Cerebellar cortex (tissue), 1 donor: ENCODE results near the gene CCNE1.
"Not testable (repeated sequence)": the region's sequence is repeated elsewhere in the genome, so short reads cannot be mapped to it uniquely, and the experiment has no call there.

Experiments
- DNase-seq: peaks from one replicate; pipeline ENCODE4 v3.0.0-alpha.2; 2015; ENCODE audit warnings: low spot score

The CCNE1 gene

DNA sequence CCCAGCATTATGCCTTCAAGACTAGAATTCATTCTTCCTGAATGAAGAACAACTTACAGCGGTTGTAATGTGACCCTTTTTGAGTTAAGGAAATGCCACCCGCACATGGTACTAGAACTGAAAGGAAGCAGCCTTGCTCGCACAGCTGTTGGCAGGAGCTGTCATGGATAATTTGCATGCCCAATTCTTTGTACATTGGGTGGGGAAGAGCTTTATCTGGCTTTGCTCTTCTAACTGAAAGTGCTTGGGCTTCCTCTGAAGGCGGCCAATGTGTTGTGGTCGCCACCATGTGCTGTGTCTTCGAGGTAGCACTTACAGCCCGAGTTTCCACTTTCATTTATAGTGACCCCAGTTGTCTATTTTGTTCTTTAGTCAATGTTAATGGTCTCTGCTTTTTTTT is 3.4 kb downstream of the CCNE1 start:
- no peak for DNase-seq

DNA sequence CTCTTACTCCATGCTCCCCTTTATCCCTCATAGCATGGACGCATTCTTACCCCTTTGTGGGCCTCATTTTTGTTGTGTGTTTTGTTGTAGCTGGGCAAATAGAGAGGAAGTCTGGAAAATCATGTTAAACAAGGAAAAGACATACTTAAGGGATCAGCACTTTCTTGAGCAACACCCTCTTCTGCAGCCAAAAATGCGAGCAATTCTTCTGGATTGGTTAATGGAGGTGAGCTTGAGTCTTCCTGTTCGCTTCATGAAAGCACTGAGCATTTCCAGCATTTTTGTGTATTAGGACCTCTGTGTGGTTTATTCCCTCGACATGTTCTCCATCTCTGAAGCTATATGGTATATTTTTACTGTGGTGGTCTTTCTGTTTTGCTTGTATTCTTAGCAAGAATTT is 5.5 kb downstream of the CCNE1 start:
- no peak for DNase-seq

DNA sequence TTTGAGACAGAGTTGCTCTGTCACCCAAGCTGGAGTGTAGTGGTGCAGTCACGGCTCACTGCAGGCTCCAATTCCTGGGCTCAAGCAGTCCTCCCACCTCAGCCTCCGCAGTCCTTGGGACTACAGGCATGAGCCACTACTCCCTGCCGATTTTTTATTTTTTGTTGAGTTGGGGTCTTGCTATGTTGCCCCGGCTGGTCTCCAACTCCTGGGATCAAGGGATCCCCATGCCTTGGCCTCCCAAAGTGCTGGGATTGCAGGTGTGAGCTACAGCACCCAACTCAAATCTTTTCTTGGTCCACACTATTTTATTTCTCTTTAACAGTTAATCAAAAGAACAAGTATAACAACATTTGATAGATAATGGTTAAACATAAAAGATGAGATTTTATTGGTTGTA is 7.5 kb downstream of the CCNE1 start:
- DNase-seq = no peak

DNA sequence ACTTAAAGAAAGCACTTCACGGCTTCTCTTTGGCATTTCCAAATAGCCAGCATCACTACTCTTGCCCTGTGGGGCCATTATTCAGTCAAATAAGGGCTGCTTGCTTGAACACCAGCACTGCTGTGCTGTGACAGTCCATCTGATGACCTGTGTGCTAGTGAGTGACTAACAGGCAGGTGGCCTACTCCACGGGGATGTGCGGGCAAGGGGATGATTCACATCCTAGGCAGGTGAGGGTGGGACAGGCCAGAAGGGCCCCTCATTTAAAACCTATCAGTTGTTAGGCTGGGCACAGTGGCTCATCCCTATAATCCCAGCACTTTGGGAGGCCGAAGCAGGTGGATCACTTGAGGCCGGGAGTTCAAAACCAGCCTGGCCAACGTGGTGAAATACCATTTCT is 8.2 kb downstream of the CCNE1 start:
- DNase-seq = no peak

DNA sequence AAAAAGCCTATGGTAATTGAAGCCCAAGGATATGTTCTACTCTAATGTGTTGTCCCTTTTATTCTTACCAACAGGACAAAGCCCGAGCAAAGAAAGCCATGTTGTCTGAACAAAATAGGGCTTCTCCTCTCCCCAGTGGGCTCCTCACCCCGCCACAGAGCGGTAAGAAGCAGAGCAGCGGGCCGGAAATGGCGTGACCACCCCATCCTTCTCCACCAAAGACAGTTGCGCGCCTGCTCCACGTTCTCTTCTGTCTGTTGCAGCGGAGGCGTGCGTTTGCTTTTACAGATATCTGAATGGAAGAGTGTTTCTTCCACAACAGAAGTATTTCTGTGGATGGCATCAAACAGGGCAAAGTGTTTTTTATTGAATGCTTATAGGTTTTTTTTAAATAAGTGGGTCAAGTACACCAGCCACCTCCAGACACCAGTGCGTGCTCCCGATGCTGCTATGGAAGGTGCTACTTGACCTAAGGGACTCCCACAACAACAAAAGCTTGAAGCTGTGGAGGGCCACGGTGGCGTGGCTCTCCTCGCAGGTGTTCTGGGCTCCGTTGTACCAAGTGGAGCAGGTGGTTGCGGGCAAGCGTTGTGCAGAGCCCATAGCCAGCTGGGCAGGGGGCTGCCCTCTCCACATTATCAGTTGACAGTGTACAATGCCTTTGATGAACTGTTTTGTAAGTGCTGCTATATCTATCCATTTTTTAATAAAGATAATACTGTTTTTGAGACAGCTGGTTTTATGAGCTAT is 12.0 kb downstream of the CCNE1 start:
- DNase-seq = no peak

DNA sequence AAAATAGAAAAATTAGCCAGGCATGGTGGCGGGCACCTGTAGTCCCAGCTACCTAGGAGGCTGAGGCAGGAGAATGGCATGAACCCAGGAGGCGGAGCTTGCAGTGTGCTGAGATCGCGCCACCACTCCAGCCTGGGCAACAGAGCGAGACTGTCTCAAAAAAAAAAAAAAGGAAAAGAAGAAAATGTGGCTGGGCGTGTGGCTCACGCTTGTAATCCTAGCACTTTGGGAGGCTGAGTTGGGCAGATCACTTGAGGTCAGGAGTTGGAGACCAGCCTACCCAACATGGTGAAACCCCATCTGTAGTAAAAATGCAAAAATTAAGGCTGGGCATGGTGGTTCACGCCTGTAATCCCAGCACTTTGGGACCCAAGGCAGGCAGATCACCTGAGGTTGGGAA is 13.5 kb downstream of the CCNE1 start:
- DNase-seq = not testable (repeated sequence)

DNA sequence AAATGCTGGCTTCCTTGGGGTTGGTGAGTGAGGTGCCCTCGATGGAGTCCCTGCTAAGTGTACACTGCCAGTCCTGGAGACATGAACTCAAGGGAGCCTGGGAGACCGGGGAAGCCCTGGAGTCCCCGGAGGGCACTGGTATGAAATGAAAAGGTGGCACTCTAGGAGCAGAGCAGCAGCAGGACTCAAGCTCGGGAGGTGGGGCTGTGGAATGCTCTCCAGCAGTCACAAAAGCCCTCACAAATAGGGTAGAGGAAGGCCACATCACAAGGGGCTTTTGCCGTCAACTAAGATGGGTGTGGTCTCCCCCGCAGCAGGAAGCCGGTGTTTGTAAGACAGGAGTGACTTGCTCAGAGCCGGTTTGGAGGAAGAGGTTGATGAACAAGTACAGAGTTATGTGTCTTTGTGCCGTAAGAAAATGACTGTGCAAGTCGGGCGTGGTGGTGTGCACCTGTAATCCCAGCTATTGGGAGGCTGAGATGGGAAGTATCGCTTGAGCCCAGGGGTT is 19.3 kb downstream of the CCNE1 start:
- no peak for DNase-seq

DNA sequence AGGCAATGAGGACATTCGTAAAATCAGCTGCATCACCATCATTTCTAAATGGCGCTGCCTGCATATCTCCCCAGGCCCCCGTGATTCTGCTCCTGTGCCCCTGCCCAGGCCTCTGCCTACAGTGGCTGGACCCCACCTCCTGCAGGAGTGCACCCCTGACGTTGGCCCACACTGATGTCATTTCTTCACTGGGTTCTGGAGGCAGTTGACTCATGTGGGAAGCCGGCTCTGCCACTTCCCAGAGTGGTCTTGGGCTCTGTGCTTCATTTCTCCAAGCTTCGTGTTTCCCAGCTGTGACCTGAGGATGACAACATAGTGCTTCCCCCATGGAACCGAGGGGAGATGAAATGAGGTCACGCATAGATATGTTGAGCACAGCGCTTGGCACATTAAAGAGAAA is 19.9 kb downstream of the CCNE1 start:
- DNase-seq = no peak

DNA sequence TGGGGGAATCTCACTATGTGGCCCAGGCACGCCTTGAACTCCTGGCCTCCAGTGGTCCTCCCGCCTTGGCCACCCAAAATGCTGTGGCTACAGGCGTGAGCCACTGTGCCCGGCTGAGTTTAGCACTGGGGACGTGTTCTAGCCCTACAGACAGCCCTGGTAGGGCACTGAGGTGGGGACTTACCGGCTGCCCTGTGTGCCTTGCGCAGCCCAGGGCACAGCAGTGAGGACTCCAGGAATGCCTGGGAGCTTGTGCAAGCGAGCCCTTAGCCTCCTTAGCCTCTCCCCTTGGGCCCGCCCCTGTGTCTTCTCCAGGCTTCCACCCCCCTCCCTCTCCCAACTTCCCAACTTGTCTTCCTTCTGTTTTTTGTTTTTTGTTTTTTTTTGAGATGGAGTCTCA is 21.0 kb downstream of the CCNE1 start:
- DNase-seq = no peak

DNA sequence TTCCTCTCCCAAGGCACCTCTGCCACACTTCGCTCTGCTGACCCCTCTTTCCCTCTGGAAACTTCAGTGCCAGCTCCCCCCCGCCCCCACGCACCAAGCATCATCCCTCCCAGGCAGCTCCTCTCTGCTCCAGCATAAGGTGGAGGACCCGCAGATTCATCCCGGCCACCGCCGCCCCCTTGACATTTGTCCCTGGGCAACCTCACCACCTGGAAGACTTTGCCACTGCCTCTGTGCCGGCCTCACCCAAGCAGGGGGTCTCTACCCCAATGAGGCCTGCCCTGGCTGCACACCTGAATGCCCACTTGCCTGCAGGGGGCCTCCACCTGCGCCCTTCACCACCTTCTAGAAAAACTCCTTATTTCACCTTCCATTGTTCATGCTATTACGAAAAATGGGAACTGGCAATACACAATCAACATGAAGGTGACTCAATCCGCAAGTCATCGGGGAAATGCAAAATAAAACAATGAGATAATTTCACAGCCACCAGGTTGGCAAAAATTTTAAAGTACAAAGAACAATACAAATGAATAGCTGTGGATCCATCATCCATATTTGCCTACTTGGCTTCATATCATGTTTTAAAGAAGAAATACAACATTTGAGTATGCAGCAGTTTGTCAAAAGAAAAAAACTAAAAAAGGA is 21.9 kb downstream of the CCNE1 start:
- DNase-seq = no peak

DNA sequence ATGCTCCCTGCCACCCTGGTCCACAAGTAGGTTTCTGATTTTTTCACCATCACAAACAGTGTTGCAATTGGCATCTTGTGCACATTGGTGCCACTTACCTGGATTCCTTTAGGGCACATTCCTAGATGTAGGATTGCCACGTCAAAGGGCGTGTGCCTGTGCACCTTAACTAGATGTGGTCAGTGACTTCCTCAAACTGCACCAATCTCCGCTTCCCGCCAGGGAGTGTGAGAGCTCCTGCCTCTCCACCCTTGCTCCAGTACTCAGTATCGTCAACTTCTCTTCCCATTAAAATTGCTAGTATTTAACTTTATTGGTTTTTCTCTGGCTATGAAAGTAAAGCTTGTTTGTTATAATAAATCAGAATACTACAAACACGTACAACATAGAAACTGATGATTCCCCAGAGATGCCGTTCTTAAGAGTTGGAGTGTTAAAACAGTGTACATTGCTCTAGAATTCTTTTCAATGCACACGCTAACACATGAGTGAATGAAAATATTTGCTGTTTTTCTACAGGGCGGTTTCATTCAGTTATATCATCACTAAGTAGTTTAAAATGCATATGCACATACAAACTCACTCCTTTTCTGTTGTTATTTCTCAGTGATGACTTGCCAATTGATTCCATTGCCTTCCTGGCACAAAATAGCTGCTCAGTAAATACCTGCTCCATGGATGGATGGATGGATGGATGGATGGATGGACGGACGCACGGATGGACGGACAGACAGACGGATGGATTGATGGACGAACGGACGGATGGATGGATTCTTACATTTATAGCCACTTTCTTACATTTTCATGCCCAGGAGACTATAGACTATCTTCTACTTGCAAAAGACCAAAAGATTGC is 23.4 kb downstream of the CCNE1 start:
- DNase-seq = no peak

DNA sequence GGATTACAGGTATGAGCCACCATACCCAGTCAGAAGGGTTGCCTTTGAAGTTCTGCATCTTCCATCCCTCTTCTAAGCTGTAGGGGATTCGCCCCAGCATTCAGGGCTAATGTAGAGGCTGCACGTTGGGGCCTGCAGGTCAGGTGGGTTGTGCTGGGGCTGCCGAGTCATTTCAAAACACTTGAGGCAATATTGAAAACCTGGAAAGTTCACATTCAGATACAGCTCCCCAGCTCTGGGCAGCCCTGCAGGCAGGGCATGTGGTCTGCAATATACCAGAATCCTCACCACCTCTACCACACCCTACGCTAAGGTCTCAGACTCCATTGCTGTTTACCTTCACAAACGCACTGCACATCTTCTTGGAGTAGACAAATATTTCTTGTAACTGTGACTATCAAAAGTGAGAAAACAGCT is 24.6 kb downstream of the CCNE1 start:
- DNase-seq = no peak

DNA sequence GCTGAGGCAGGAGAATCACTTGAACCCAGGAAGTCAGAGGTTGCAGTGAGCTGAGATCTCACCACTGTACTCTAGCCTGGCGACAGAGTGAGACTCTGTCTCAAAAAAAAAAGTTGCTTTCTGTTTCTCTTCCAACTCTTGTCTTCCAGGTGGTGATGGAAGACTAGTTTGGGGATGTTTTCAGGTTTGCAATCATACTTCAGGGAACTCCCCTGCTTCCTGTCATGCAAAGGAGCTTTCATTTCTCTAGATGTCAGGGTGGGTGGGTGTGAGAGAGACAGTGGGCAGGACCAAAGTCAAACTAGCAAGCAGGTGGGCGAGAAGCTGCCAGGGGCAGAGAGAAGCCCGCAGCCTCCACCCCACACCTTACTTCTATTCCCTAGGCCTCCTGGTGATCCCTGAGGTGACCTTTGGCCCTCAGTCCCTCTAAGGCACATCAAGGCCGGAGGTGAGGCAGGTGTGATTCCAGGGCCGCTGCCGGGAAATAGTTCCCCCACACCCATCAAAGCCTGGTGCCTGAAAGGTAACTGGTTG is 25.7 kb downstream of the CCNE1 start:
- no peak for DNase-seq

DNA sequence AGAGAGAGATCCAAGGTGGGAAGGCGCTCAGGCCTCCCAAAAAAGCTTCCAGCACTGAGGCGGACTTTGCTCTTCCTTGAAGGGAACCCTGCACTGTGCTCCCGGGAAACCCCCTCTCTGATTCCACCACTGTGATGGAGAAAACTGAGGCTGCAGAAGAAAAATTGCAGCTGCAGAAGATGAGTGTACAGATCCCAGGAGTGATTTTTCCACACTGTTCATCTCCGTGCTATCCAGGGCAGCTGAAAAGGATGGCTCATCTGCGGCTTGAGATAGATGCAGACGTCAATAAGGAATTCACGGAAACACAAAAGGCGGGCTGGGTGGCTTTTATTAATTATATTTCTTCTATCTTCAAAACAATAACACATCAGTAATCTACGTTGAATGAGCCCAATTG is 26.2 kb downstream of the CCNE1 start:
- DNase-seq = no peak

DNA sequence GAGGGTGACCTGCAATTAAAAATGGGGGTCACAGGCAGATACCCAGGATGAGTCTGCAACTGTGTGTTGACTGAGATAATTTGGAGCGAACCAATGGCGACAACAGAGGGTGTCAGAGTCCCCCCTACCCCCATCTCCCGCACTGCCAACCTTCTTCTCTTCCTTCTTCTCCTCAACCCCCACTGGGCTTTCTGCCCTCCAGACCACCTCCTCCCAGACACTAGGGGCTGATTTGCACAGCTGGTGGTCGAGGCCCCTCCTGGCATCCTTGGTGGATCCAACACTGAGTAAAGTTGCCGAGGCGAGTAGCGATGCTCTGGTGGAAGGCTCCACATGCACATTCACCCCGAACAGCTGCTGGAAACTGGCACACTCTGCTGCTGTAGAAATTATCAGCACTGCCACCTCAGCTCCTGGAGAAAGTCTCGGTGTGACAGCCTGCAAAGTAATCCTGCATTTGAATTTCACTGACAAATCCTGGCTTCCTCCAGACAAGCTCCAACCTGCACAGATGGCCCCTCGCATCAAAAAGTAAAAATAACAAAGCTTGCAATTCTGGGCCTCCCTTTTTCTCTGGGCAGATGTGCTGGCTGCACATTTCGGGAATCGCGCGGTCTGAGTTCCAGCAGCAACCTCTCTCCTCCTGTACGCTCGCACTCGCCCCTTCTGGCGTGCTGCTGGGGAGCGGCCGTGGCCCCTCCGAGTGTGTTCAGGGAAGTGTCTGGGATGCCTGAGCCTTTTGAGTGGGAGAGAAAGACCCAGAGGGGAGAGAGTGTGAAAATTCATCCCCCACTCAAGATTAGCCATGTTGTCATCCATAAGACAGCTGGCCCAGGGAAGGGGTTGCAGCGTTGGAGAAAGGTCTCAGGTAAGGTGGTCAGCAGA is 28.5 kb downstream of the CCNE1 start:
- DNase-seq = no peak

DNA sequence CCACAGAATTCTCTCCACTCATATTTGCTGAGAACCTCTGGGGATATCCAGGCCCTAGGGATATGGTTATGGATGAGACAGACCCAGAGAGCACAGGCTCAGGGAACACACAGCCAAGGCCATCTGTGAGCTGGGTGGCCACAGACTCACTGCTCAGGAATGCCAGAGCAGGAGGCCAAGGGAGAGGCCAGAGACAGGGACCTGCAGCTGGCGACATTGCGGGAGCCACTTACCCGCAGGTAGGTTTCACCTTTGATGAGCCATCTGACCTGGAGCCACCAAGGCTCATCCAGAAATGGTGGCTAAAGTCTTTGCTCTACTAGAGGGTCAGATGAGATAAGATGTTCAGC is 29.4 kb downstream of the CCNE1 start:
- no peak for DNase-seq

DNA sequence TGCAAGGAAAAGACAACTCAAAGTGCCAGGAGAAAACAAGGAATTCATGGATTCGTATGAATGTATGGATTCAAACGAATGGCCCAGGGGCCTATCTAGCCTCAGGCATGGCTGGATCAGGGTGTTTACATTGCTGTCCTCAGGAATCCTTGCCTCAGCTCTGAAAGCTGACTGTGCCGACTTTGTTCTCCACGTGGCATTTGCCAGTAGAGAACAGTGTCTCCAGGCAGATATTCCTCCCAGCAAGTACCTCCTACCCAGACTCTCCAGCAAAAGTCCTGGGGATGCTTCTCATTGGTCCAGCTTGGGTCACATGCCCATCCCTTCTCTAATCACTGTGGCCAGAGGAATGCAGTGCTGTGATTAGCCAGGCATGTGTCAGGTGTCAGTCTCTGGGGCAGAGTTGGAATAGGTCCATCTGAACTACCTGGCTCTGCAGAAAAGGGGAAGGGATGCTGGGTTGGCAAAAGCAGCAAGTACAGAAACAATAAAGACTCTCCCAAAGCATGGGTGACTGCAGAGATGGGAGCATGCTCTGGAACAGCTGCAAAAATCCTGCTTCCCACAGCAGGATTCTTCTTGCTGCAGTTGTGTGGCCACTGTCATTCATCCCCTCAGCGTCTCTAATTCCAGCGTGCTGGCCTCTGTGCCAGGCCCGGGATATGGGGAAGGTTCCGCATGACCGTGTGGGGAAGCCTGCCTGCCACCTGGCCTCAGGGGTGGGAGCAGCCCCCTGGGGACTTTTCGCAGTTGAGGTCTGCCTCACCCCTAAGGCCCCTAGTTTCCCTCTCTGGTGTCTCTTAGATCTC is 30.0 kb downstream of the CCNE1 start:
- peak; percentile 80 for DNase-seq

DNA sequence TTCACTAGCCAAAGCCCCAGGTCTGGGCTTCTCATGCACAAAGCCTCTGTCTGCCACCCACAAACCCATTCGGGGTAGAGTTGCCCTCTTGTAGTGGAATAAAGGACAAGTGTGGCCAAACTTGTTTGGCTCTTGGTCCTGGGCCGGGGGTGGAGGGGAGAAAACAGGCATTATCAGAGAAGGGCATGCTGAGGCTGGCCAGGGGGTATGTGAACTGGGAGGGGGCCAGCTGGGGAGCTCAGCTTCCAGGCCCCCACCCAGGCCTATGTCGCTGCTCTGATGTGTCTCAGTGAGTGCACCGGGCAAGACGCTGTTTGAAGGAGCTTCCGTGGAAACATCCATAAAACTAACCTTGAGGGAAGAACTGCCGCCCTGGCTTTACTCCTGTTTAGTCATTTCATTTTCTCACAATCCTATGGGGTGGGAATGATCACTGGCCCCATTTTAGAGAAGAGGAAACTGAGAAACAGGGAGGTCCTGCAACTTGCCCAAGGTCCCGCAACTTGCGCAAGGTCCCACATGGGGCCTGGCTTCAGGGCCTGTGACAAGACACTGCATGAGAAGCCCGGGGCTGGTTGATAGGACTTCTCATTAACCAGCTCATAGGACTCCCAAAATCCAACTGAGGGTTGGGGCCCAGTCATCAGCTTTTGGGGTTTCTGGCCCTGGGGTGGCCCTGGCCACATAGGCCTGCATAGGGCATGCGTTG is 30.8 kb downstream of the CCNE1 start:
- DNase-seq = no peak

DNA sequence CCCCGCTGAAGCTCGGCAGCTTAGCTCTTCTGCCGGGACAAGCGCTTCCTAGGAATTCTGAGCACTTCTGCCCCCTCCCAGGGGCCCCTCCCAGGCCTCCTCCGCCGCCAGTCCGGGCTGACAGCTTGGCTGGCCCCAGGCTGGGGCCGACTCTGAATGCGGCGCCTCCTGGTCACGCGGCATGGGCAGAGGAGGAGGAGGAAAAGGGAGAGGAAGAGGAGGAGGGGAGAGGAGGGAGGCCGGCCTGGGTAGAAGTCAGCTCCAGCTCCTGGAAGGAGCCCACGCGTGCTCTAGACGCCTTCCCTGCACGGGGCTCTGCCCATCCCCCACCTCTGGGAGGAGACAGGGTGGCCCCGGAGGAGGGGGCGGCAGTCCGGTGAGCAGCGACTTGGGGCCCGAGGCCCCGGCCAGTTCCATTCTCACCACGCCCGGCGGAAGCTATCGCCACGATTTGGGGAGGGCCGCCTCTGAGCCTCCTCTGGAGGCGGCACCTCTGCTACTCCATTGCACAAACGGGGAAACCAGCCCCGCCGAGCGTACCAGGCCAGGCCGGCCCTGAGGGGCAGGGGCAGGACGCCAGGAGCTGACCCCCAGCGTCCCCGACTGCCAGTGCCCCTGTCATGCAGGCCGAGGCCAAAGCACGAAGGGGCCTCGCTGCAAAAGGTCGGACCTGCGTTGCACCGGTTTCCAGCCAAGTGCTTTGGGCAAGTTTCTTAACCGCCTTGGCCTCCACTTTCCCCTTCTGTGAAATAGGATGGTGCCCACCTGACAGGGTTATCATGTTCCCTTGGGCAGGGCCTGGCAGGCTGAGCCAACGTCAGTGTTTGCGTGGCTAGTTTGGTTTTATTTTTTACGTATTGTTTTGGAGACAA is 31.6 kb downstream of the CCNE1 start:
- peak; percentile 28 for DNase-seq
